ENCODE measurements around the gene PRKAR1B.
A peak's percentile ranks its signal among the peaks of the same experiment; 100 is the strongest.

Gene PRKAR1B

GRCh38 chr7:638256-639011 is 88.6 kb downstream of the PRKAR1B start:
- DNase-seq: peak; percentile 27

DNA sequence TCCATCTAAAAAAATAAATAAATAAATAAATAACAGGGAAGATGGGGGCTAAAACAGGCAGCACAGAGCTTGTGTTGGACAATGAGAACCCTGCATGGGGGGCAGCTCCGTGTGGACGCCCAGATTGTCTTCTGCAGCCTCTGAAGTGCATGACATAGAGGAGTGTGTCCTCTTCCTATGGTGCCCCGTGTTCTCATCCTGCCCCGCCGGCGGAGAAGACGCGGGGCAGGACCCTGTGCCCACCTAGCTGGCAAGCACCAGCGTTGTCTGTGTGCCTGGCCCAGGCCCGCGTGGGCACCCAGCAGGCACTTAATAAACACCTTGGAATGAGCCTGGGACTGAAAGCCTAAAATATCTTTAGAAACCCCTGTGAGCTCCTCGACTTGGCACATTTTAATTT is 89.3 kb downstream of the PRKAR1B start:
- peak; percentile 13 for DNase-seq

DNA sequence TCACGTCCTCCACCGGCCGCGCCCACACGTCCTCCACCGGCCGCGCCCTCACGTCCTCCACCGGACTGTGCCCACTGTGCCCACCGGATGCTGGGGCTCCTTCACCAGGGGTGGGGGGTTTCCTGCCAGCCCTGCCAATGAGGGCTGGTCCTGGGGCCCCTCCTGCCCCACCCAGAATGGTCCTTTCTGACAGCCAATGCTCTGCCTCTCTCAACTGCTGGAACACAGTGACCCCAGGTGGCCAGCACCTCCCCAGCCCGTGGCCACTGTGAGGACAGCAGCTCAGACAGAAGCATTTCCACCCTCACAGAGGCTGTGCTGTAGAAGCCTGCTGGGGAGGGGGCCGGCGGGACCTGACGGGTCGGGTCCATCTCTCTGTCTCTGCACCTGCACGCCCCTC is 90.7 kb downstream of the PRKAR1B start:
- peak; percentile 42 for DNase-seq

GRCh38 chr7:635687-636382 is 91.2 kb downstream of the PRKAR1B start:
- DNase-seq: peak; percentile 21

DNA sequence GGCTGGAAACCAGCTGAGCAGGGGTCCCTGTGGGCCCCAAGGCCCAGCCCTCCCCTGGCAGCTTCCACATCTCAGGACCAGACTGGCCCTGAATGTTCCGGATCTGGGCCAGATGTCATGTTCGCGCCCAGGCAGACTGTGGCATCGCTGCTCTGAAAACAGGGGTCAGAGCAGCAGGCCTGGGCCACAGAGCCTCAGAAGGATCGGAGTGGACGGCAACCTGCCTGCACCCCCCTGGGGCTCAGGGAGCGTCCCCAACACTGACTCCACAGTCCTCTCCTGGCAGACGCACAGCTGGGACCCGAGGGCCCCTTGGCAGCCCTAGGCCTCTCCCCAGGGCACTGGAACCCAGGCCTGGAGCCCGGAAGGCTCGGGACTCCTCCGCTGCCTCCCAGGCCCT is 91.9 kb downstream of the PRKAR1B start:
- DNase-seq: peak; percentile 22

GRCh38 chr7:633381-634018 is 93.6 kb downstream of the PRKAR1B start:
- peak; percentile 16 for DNase-seq

DNA sequence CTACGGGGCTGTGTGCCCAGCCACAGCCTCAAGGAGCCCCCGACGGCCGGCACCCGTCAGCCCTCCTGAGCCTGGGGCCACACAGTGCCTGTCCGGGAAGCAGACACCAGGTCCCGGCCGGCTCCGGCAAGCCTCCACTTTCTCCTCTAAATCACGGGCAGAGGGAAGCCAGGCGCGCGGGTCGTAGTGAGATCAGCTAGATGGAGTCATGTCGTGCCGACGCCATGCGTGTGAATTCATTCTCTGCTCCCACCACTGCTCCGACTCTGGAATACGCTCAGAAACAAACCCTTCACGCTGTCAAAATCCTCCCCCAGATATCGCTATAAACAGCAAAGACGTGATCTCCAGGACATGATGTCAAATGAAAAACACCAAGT is 94.3 kb downstream of the PRKAR1B start:
- DNase-seq: peak; percentile 0

DNA sequence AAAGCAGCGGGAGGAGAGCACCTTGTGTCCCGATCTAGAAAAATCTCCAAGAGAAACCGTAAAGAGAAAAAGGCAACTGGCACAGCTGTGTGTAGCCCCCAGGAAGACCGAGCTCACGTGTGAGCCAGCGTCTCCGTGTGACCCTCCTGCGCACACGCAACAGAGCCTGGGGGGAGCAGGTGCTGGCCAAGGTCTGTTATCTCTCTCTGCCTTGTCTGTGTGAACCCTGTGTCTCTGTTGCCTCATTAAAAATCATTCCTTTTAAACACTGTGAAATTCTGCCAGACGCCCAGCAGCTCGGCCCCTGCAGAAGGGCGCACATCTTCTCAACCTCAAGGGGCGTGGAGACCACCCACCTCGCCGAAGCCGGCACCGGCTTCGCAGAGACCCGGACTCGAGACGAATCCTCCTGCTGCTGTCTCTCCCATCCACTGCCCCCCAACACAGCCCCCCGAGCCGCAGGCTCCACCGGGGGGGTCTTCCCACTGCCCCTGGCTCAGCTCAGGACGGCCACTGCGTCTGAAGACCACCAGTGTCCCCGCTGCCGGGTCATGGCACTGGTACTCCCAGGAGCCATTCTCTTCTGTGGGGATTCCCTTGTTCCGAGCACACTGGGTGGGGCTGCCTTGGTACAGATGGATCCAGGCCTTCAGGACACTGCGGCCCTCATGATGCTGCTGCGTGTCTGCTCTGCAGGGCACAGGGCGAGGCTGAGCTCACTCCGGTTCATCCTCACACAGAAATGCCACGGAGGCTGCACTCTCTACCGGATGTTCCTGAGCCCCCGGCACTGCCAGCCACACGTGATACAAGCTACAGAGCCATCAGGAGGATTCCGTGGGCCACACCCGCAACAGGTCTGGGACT is 94.9 kb downstream of the PRKAR1B start:
- DNase-seq: peak; percentile 15

- DNase-seq: no peak
Observed at GRCh38 chr7:631291-631711, 95.8 kb downstream of the PRKAR1B start.

- no peak for DNase-seq
Observed at GRCh38 chr7:630539-630938, 96.5 kb downstream of the PRKAR1B start.

DNA sequence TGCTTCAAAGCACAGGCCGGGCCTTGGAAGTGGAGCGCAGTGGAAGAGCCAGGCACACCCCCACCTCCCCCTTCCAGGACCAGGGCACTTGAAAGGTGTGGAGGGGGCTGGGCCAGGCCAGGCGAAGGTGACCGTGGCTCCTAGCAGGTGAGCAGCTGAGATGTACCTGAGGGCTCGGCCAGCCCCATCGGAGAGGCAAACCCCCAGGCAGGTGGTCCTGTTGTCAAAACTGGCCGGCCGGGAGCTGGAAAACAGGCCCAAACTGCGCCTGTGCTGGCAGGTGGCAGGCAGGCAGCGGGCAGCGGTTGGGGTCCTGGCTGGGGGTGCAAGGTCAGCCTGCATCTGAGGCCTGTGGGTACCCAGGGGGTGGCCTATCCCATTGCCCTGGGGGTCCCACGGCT is 97.0 kb downstream of the PRKAR1B start:
- no peak for DNase-seq

DNA sequence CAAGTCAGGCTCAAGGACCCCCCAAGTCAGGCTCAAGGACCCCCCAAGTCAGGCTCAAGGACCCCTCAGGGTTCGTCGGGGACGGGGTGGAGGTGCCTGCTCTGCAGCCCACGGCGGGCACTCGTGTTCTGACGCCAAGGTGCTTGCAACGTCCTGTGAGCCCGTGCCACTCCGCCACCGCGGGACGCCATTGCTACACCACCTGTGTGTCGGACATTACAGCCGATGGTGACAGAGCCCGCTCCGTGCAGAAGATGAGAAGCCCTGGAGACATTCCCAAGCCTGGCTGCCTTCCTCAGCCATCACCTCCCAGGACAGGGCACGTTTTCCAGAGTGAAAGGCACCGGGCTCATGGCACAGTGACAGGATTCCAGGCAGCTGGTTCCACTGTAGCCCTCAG is 98.3 kb downstream of the PRKAR1B start:
- DNase-seq: no peak

GRCh38 chr7:628402-628763 is 98.7 kb downstream of the PRKAR1B start:
- no peak for DNase-seq

- DNase-seq: no peak
Observed at GRCh38 chr7:627661-628401, 99.2 kb downstream of the PRKAR1B start.

GRCh38 chr7:625376-625971 is 101.6 kb downstream of the PRKAR1B start:
- no peak for DNase-seq

GRCh38 chr7:623464-623863 is 103.6 kb downstream of the PRKAR1B start:
- no peak for DNase-seq

DNA sequence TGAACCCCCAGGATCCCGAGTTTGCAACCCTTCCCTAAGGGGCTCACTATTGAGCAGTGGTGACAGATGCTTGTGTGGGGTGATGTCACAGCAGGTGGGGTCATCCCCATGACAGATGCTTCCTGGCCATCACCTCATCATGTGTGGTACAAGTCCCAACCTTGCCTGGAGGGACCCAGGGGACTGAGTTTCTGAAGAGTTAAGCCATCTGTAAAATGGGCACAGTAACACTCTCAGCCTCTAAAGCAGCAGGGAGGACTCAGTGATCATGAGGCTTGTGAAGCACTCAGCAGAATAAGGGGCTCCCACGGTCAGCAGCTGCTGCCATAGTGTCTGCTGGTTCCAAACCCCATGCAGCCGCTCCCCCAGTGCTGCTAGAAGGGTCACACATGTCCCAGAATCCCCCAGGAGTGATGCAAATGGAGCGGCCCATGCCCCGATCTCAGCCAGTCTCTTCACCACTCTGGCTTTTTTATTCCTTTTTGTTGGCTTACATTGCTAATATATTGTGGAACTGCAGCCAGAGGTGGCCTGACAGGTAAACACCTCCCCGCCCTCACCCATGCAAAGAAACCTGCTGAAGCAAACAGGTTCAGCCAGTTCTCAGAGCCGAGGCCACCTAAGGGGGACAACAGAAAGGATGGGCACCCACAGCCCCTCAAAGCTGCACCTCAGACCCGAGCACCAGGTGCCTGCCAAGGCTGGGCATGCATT is 105.4 kb downstream of the PRKAR1B start:
- no peak for DNase-seq

GRCh38 chr7:620885-621284 is 106.2 kb downstream of the PRKAR1B start:
- DNase-seq: no peak

DNA sequence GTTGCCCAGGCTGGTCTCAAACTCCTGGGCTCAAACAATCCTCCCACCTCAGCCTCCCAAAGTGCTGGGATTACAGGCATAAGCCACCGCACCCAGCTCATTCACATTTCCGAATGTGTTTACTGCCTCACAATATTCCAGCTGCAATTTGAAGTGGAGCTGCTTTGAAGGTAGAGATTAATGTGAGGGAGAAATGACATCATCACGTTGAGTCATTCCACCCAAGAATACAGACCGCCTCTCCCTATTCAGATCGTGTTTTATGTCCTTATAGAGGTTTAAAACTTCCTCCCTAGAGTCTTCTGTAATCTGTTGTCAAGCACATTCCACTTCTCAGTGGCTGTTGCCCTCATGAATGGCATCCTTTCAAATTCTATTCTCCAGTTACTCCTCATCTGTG is 107.0 kb downstream of the PRKAR1B start:
- no peak for DNase-seq

- no peak for DNase-seq
Observed at GRCh38 chr7:619368-619840, 107.7 kb downstream of the PRKAR1B start.

Measured in activated CD4-positive, CD25-positive, alpha-beta regulatory T cell treated with anti-CD3 and anti-CD28 coated beads, Interleukin-2, amount 50 U/mL, for 72 hours (primary cell).